ENCODE measurements around the gene TBL1XR1. TPM values are rescaled to one million over a fixed set of nuclear protein-coding genes. Genes with fewer than 3 reads are reported as not detected.

Gene TBL1XR1
- total and polyA plus RNA-seq, 2 of the 13 experiments (the other 11 are each of a cell fraction or from before 2014, with no cell fraction given): 57.7 to 62.5 TPM

GRCh38 chr3:177135841-177136492, 61.3 kb downstream of the TBL1XR1 start (continued):
- no peak for TF ChIP-seq MXD1 (CRISPR knock-in tag; IDR thresholded peaks at IDR 0.05)
- no peak for TF ChIP-seq ZUFSP (CRISPR knock-in tag; IDR thresholded peaks at IDR 0.05; ENCODE audit: borderline replicate concordance)
- no peak for TF ChIP-seq MAFF (IDR thresholded peaks at IDR 0.05; ENCODE audit: low read depth, low read length)
- TF ChIP-seq ZNF619 (CRISPR knock-in tag; IDR thresholded peaks at IDR 0.05): no peak
- no peak for TF ChIP-seq ZNF574 (CRISPR knock-in tag; IDR thresholded peaks at IDR 0.05)
- TF ChIP-seq ZNF781 (CRISPR knock-in tag; IDR thresholded peaks at IDR 0.05; ENCODE audit: borderline replicate concordance, not compliant biosample characterization): no peak
- no peak for TF ChIP-seq ZNF782 (CRISPR knock-in tag; IDR thresholded peaks at IDR 0.05; ENCODE audit: borderline replicate concordance)
- no peak for TF ChIP-seq ZNF670 (CRISPR knock-in tag; IDR thresholded peaks at IDR 0.05; ENCODE audit: borderline replicate concordance)
- TF ChIP-seq RCOR2 (CRISPR knock-in tag; IDR thresholded peaks at IDR 0.05): peak; percentile 90
- no peak for TF ChIP-seq GLMP (CRISPR knock-in tag; IDR thresholded peaks at IDR 0.05; ENCODE audit: borderline replicate concordance)
- no peak for TF ChIP-seq ZSCAN5A (CRISPR knock-in tag; IDR thresholded peaks at IDR 0.05; ENCODE audit: borderline replicate concordance)
- TF ChIP-seq TBX3 (IDR thresholded peaks at IDR 0.05; ENCODE audit: borderline replicate concordance): no peak
- no peak for TF ChIP-seq ZNF614 (CRISPR knock-in tag; IDR thresholded peaks at IDR 0.05; ENCODE audit: borderline replicate concordance)
- no peak for TF ChIP-seq NR2F6 (IDR thresholded peaks at IDR 0.05)
- peak; percentile 42; the same call in 1 of the 2 replicates for TF ChIP-seq NR2F6 (CRISPR knock-in tag; IDR thresholded peaks at IDR 0.05)
- peak; percentile 71 for TF ChIP-seq ARID5B (CRISPR knock-in tag; IDR thresholded peaks at IDR 0.05)
- no peak for TF ChIP-seq NFATC3 (CRISPR knock-in tag; IDR thresholded peaks at IDR 0.05)
- TF ChIP-seq U2AF1 (optimal IDR thresholded peaks at IDR 0.05; ENCODE audit: low read depth, low read length): no peak
